Measurements from ENCODE around the gene OR10A5.

DNA sequence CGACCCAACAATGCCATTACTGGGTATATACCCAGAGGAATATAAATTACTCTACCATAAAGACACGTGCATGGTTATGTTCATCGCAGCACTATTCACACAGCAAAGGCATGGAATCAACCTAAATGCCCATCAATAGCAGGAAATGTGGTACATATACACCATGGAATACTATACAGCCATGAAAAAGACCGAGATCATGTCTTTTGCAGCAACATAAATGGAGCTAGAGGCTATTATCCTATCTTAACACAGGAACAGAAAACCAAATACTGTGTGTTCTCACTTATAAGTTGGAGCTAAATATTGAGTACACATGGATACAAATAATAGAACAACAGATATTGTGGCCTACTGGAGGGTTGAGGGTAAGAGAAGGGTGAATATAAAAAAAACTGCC is 43.3 kb downstream of the OR10A5 start:
- TF ChIP-seq, protein P1, sequence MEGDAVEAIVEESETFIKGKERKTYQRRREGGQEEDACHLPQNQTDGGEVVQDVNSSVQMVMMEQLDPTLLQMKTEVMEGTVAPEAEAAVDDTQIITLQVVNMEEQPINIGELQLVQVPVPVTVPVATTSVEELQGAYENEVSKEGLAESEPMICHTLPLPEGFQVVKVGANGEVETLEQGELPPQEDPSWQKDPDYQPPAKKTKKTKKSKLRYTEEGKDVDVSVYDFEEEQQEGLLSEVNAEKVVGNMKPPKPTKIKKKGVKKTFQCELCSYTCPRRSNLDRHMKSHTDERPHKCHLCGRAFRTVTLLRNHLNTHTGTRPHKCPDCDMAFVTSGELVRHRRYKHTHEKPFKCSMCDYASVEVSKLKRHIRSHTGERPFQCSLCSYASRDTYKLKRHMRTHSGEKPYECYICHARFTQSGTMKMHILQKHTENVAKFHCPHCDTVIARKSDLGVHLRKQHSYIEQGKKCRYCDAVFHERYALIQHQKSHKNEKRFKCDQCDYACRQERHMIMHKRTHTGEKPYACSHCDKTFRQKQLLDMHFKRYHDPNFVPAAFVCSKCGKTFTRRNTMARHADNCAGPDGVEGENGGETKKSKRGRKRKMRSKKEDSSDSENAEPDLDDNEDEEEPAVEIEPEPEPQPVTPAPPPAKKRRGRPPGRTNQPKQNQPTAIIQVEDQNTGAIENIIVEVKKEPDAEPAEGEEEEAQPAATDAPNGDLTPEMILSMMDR (IDR thresholded peaks at IDR 0.05; ENCODE audit: low read length): no peak
- TF ChIP-seq EZH2 (IDR thresholded peaks at IDR 0.05; ENCODE audit: borderline replicate concordance, low read length): no peak
